Measurements from ENCODE around the gene ATP6V0B. TPM values are rescaled to one million over a fixed set of nuclear protein-coding genes. Genes with fewer than 3 reads are reported as not detected.
A peak's percentile ranks its signal among the peaks of the same experiment; 100 is the strongest.

ATP6V0B gene
- total and polyA plus RNA-seq, 9 of the 15 experiments (the other 6 are each of a cell fraction or from before 2014, with no cell fraction given), result 137 to 328 (median 220) TPM

GRCh38 chr1:43969746-43970466 lies 4.9 kb upstream of the ATP6V0B start, which contains the start of gene DPH2 (continued):
- TF ChIP-seq, protein P1, sequence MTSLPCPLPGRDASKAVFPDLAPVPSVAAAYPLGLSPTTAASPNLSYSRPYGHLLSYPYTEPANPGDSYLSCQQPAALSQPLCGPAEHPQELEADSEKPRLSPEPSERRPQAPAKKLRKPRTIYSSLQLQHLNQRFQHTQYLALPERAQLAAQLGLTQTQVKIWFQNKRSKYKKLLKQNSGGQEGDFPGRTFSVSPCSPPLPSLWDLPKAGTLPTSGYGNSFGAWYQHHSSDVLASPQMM (CRISPR knock-in tag; IDR thresholded peaks at IDR 0.05), result no peak
- no peak for TF ChIP-seq FOXJ3 (CRISPR knock-in tag; IDR thresholded peaks at IDR 0.05)
- no peak for TF ChIP-seq STAG1 (CRISPR knock-in tag; IDR thresholded peaks at IDR 0.05; ENCODE audit: borderline replicate concordance)
- no peak for TF ChIP-seq ZNF354B (CRISPR knock-in tag; IDR thresholded peaks at IDR 0.05)
- TF ChIP-seq FOS (IDR thresholded peaks at IDR 0.05; ENCODE audit: extremely low read depth, insufficient read length), result peak; percentile 93
- TF ChIP-seq HLTF (IDR thresholded peaks at IDR 0.05), result no peak
- no peak for TF ChIP-seq U2AF2 (optimal IDR thresholded peaks at IDR 0.05; ENCODE audit: low read depth, low read length)
- TF ChIP-seq MXD1 (CRISPR knock-in tag; IDR thresholded peaks at IDR 0.05; ENCODE audit: borderline replicate concordance, poor library complexity, severe bottlenecking), result peak; percentile 95
- peak in 2 of 3 experiments; percentile 53 to 70 for TF ChIP-seq YY1 (IDR thresholded peaks at IDR 0.05; ENCODE audit: borderline replicate concordance in 1 of 3, control insufficient read depth in 1 of 3, extremely low read depth in 1 of 3, insufficient read depth in 3 of 3, insufficient read length in 1 of 3, insufficient replicate concordance in 2 of 3, low read depth in 1 of 3, low read length in 2 of 3)
- no peak for TF ChIP-seq HDAC3 (IDR thresholded peaks at IDR 0.05; ENCODE audit: borderline replicate concordance, partially characterized antibody)
- TF ChIP-seq ARID3A (IDR thresholded peaks at IDR 0.05; ENCODE audit: borderline replicate concordance, low read depth, low read length), result no peak
- TF ChIP-seq, protein P2, sequence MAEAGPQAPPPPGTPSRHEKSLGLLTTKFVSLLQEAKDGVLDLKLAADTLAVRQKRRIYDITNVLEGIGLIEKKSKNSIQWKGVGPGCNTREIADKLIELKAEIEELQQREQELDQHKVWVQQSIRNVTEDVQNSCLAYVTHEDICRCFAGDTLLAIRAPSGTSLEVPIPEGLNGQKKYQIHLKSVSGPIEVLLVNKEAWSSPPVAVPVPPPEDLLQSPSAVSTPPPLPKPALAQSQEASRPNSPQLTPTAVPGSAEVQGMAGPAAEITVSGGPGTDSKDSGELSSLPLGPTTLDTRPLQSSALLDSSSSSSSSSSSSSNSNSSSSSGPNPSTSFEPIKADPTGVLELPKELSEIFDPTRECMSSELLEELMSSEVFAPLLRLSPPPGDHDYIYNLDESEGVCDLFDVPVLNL (CRISPR knock-in tag; IDR thresholded peaks at IDR 0.05; ENCODE audit: low read depth), result no peak
- TF ChIP-seq MLX (CRISPR knock-in tag; conservative IDR thresholded peaks at IDR 0.05), result no peak
- TF ChIP-seq NCOA6 (IDR thresholded peaks at IDR 0.05), result no peak
- TF ChIP-seq, protein P3, sequence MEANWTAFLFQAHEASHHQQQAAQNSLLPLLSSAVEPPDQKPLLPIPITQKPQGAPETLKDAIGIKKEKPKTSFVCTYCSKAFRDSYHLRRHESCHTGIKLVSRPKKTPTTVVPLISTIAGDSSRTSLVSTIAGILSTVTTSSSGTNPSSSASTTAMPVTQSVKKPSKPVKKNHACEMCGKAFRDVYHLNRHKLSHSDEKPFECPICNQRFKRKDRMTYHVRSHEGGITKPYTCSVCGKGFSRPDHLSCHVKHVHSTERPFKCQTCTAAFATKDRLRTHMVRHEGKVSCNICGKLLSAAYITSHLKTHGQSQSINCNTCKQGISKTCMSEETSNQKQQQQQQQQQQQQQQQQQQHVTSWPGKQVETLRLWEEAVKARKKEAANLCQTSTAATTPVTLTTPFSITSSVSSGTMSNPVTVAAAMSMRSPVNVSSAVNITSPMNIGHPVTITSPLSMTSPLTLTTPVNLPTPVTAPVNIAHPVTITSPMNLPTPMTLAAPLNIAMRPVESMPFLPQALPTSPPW (CRISPR knock-in tag; IDR thresholded peaks at IDR 0.05), result peak; percentile 54; the same call in 1 of the 2 replicates
- no peak for TF ChIP-seq SOX6 (IDR thresholded peaks at IDR 0.05)
- TF ChIP-seq TRIM24 (IDR thresholded peaks at IDR 0.05), result no peak

Data from K562 (cell line).